Body of pancreas (tissue), 4 donors: ENCODE measurements around the gene GATA5.

Experiments
- CTCF ChIP-seq, 7 experiments: fragments of 450-650 bp in 4 of 7; fragments of 200-600 bp in 3 of 7; sonication (generic) in 3 of 7; IDR thresholded peaks; one replicate each; pipeline ENCODE4 v1.5.1; 2016 to 2019; ENCODE audit warnings: antibody characterized with exemption in 7 of 7
- POLR2A ChIP-seq, 3 donors: fragments of 450-650 bp; IDR thresholded peaks; one replicate each; pipeline ENCODE4 v1.6.1; 2016; ENCODE audit warnings: antibody characterized with exemption in 3 of 3, mild to moderate bottlenecking in 2 of 3

GRCh38 chr20:62482146-62482809, 6.5 kb upstream of the GATA5 start:
- TF ChIP-seq CTCF (IDR thresholded peaks at IDR 0.05), result no peak
- TF ChIP-seq POLR2A (IDR thresholded peaks at IDR 0.05), result no peak
